ENCODE measurements around the gene OXSM. TPM values are rescaled to one million over a fixed set of nuclear protein-coding genes. Genes with fewer than 3 reads are reported as not detected.

OXSM gene
- total and polyA plus RNA-seq, 10 of the 15 experiments (the other 5 are each of a cell fraction or from before 2014, with no cell fraction given) = 12.9 to 37.5 (median 22.1) TPM

DNA sequence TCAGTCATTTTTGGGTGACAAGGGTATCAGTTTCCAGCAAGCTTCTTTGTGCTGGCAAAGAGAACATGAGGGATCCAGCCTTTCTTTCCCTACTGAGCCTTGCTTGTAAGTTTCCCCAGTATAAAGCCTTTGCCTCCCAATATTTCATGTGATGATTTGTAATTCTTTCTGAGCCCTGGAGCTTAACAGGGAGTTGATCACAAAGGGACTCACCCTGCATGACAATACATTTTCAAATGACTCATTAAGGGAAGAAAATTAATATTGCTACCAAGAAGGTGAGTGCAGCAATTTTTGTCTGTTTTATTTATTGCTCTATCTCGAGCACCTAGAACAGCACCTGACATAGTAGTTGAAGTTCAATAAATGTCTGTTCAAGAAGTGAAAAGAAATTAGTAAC is 27.7 kb downstream of the OXSM start:
- Histone ChIP-seq H4K20me1 (ENCODE audit: control insufficient read depth, insufficient read depth) (no peaks in the 10 kb centered on the region), H3K9me3 (replicated peaks; ENCODE audit: control insufficient read depth, insufficient read depth, low read length) (no peaks in the 10 kb centered on the region), H3K27ac (ENCODE audit: control insufficient read depth, insufficient read depth) (no peak overlapping the region), H3K27me3 (replicated peaks in 1 of 2; ENCODE audit: control insufficient read depth in 2 of 2, insufficient read depth in 2 of 2, low read length in 1 of 2) (no peaks in the 10 kb centered on the region), H3K79me2 (ENCODE audit: control insufficient read depth, insufficient read depth, low read length) (no peaks in the 10 kb centered on the region), H3K9ac (ENCODE audit: control insufficient read depth, insufficient read depth, low read length) (no peak overlapping the region), H3K4me1 (ENCODE audit: control insufficient read depth, insufficient read depth, low read length) (peaks cover 3% of the 10 kb centered on the region; the same call in 1 of the 2 replicates), H3K4me3 (no peak overlapping the region), H2AFZ (ENCODE audit: control insufficient read depth, low read depth, low read length) (no peak overlapping the region), H3K36me3 (ENCODE audit: control insufficient read depth in 2 of 2, insufficient read depth in 2 of 2, low read length in 1 of 2) (no peaks in the 10 kb centered on the region), H3K4me2 (ENCODE audit: control insufficient read depth, insufficient read depth) (no peak overlapping the region)
- ChIA-PET SMC1A (ENCODE audit: uncharacterized antibody, unreplicated experiment) (no interaction called here), POLR2A (no interaction called here), CTCF (interaction anchor here (0.7 to 2.0 kb wide), 2 partner anchors 157 to 170 kb away, joined by 3 to 5 read pairs; no protein-coding TSS in a partner anchor), RAD21 (ENCODE audit: unreplicated experiment) (no interaction called here)
- 0% methylated on average over 1 of the region's 1 CpG for WGBS (ENCODE audit: insufficient coverage, insufficient replicate concordance, low lambda C conversion rate, missing lambda C conversion rate)
- FAIRE-seq (no peak), ATAC-seq (peak; percentile 47; the same call in 2 of the 3 replicates), DNase-seq (ENCODE audit: low read depth, low spot score) (no peak)
- TF ChIP-seq, protein P1, sequence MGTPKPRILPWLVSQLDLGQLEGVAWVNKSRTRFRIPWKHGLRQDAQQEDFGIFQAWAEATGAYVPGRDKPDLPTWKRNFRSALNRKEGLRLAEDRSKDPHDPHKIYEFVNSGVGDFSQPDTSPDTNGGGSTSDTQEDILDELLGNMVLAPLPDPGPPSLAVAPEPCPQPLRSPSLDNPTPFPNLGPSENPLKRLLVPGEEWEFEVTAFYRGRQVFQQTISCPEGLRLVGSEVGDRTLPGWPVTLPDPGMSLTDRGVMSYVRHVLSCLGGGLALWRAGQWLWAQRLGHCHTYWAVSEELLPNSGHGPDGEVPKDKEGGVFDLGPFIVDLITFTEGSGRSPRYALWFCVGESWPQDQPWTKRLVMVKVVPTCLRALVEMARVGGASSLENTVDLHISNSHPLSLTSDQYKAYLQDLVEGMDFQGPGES (IDR thresholded peaks at IDR 0.05) = no peak
- TF ChIP-seq NR2C2 (IDR thresholded peaks at IDR 0.05; ENCODE audit: borderline replicate concordance, control insufficient read depth, insufficient read length, low read depth) = no peak
- no peak for TF ChIP-seq ZNF622 (IDR thresholded peaks at IDR 0.05)
- TF ChIP-seq RFX5 (IDR thresholded peaks at IDR 0.05; ENCODE audit: low read depth, low read length) = no peak
- BruUV-seq (replicated peaks) = no TSS peak
- in situ Hi-C loops (cut with MboI) = no loop called here
- intact Hi-C loops (cut with micrococcal nuclease; ENCODE audit: unreplicated experiment) = no loop called here

DNA sequence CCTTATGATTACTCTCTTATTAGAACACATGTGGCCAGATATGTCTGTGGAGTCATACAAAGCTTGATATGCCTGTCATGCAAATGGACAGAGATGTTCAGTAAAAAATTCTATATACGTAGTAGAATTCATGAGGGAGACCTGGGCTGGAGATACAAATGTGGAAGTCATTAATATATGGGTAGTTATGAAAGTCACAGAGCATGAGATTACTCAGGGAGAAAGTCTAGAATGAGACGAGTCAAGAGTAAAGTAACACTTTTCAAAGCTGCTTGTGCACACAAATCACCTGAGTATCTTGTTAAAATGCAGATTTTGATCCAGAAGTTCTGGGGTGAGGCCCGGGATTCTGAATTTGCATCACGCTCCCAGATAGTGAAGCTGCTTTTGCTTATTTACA is 28.4 kb downstream of the OXSM start:
- H3K27ac ChIP-seq (ENCODE audit: control insufficient read depth, insufficient read depth) = no peak overlapping the region
- H3K4me3 ChIP-seq = no peak overlapping the region
- WGBS (ENCODE audit: insufficient coverage, insufficient replicate concordance, low lambda C conversion rate, missing lambda C conversion rate) = 11% methylated on average over 4 of the region's 4 CpGs
- H3K36me3 ChIP-seq (ENCODE audit: control insufficient read depth in 2 of 2, insufficient read depth in 2 of 2, low read length in 1 of 2) = no peaks in the 10 kb centered on the region
- H3K4me2 ChIP-seq (ENCODE audit: control insufficient read depth, insufficient read depth) = no peak overlapping the region
- no peaks in the 10 kb centered on the region for H4K20me1 ChIP-seq (ENCODE audit: control insufficient read depth, insufficient read depth)
- H3K4me1 ChIP-seq (ENCODE audit: control insufficient read depth, insufficient read depth, low read length) = peaks cover 3% of the 10 kb centered on the region; the same call in 1 of the 2 replicates
- POLR2A ChIA-PET = no interaction called here
- DNase-seq (ENCODE audit: low read depth, low spot score) (no peak), ATAC-seq (peak; percentile 64), FAIRE-seq (peak; percentile 59)
- in situ Hi-C loops (cut with MboI) (no loop called here), intact Hi-C loops (cut with micrococcal nuclease; ENCODE audit: unreplicated experiment) (no loop called here)
- SMC1A ChIA-PET (ENCODE audit: uncharacterized antibody, unreplicated experiment) = interaction anchor here (1.1 to 1.3 kb wide), 2 partner anchors 27 to 32 kb away, joined by 3 read pairs; no protein-coding TSS in a partner anchor
- TF ChIP-seq ZNF384 (IDR thresholded peaks at IDR 0.05; ENCODE audit: borderline replicate concordance, low read depth, low read length) = no peak
- 0 out of 2 replicates have a peak, but pooled peaks have one; percentile 8 for TF ChIP-seq JUNB (IDR thresholded peaks at IDR 0.05)
- TF ChIP-seq TBL1XR1 (IDR thresholded peaks at IDR 0.05; ENCODE audit: low read depth, low read length) = no peak
- TF ChIP-seq POU2F2 (IDR thresholded peaks at IDR 0.05; ENCODE audit: borderline replicate concordance, low read depth, low read length) = no peak
- no peaks in the 10 kb centered on the region for H3K9me3 ChIP-seq (replicated peaks; ENCODE audit: control insufficient read depth, insufficient read depth, low read length)
- BruUV-seq (replicated peaks) = no TSS peak
- RAD21 ChIA-PET (ENCODE audit: unreplicated experiment) = interaction anchor here (0.8 kb wide), 1 partner anchor 43 kb away, joined by 3 read pairs; no protein-coding TSS in a partner anchor
- H3K27me3 ChIP-seq (replicated peaks in 1 of 2; ENCODE audit: control insufficient read depth in 2 of 2, insufficient read depth in 2 of 2, low read length in 1 of 2) = no peaks in the 10 kb centered on the region
- no peaks in the 10 kb centered on the region for H3K79me2 ChIP-seq (ENCODE audit: control insufficient read depth, insufficient read depth, low read length)
- CTCF ChIA-PET = interaction anchor here (2.0 kb wide), 1 partner anchor 170 kb away, joined by 5 read pairs; no protein-coding TSS in a partner anchor
- no peak overlapping the region for H2AFZ ChIP-seq (ENCODE audit: control insufficient read depth, low read depth, low read length)
- H3K9ac ChIP-seq (ENCODE audit: control insufficient read depth, insufficient read depth, low read length) = no peak overlapping the region
